ENCODE measurements around the gene DDAH1.
A peak's percentile ranks its signal among the peaks of the same experiment; 100 is the strongest.

The DDAH1 gene

DNA sequence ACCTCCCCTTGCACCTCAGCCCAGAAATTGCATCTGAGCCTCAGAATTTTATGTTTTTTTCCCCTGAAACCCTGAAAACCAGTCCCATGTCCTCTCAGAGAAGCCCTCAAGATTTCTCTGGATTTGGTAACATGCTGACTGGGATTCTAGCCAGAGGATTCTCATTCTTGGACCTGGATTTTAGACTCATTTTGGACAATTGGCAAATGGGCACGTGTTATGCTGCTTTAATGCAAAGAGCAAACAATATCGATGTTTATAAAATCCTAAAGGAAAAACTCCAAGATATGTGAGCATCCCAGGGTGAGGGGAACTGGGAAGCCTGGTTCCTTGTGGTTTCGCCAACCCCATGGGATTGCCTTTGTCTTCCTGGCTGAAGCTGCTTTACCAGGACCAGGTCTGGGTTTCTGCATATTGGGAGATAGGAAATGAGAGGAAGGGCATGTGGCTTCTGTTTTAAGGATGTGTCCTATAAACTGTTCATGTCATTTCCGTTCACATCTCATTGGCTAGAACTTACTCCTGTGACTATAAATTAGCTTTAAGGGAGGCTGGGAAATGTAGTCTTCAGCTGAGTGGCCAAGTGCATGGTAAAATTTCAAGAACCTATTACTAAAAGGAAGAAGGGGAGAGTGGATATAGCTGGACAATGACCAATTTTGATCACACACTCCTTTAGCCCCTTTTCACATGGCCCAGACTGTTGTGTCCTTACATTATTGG, 161.4 kb downstream of the DDAH1 start:
- no peak for DNase-seq (ENCODE audit: low spot score)

DNA sequence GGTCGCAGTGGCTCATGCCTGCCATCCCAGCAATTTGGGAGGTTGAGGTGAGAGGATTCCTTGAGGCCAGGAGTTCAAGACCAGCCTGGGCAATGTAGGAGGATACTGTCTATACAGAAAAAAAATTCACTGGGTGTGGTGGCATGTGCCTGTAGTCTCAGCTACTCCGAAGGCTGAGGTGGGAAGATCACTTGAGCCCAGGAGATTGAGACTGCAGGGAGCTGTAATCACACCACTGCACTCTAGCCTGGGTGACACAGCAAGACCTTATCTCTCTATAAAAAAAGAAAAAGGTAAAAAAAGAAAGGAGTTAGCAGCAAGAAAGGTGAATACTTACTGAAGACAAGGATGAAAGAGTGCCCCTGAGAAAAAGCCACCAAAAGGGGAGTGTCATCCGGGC, 164.8 kb downstream of the DDAH1 start:
- DNase-seq (ENCODE audit: low spot score), result no peak

DNA sequence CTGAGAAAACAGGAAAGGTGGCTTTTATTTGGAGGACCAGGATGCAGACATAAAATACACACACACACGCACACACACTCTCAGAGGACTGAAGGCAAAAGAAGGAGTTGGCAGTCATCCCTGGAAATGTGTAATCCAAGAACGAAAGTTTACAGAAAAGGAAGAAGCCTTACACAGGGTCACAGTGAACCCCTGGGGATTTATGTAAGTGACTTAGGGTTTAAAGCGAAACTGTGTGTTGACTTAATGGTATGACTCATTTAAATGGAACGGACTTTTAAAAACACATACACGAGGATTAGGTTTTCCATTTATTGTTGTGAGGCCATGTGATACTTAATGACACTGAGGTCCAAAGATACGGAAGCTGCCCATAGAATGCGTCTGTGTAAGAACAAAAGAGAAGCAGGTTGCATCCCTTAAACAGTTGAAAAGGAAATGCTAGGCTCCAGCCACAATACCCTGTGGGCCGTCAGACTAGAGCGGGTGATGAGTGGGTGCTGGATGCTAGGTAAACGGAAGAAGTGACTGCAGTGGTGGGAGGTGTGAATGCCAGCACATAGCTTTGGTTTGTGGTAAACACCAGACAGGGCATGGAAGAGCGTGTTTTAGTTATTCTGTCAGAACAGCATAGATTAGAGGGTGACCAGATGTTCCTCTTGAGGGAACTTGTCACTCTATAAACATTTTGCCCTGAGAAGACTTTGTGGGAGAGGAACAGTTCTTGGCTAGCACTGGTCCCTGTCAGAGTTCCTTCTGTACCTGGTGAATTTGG, 166.9 kb downstream of the DDAH1 start:
- DNase-seq (ENCODE audit: low spot score), result peak; percentile 41

DNA sequence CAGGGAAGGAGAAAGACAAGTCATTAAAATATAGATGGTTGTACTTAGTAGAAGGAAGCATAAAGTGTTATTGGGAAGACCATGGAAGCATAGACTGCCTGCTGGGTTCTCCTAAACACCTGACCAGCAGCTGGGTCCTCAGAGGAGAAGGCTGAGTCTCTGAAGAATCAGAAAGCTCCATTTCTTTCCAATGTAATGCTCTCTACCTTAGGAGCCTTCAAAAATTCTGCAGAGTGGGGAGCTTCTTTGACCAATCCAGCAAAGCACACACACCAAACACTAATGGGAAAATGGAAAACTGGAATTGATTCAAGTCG, 167.5 kb downstream of the DDAH1 start:
- no peak for DNase-seq (ENCODE audit: low spot score)

DNA sequence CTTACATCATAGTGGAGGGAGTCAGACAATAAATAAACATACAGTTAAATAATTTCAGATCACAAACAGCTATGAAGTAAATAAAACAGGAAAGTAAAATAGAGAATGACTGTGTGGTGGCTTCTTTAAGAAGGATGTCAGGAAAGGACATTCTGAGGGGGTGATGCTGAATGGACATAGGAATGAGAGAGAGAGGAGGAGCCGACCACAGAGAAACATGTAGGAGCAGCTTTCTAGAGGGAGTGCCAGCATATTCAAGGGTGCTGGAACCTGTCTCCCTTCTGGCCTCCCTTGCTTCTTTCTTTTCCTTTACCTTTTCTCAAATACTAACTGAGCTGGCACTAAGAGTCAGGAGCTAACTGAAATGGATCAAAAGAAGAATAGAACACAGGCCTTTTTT, 168.0 kb downstream of the DDAH1 start:
- no peak for DNase-seq (ENCODE audit: low spot score)

DNA sequence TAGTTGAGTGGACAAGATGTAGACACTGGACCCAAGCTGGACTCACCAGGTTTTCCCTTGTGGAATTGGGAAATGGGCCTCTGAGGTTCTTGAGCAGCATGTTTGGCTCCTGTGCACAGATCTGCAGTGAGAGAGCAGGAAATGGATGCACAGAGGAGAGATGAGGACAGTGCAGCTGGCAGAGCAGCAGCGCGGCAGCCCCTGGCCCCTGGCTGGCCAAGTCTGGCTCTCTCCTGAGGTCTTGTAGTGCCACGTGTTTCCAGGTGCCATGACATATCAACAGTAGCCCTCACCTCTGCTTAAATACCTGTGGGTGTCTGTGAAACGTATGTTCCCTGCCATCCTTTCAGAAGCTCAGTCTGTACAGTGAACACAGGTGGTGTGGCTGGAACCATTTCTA, 169.3 kb downstream of the DDAH1 start:
- DNase-seq (ENCODE audit: low spot score), result no peak

DNA sequence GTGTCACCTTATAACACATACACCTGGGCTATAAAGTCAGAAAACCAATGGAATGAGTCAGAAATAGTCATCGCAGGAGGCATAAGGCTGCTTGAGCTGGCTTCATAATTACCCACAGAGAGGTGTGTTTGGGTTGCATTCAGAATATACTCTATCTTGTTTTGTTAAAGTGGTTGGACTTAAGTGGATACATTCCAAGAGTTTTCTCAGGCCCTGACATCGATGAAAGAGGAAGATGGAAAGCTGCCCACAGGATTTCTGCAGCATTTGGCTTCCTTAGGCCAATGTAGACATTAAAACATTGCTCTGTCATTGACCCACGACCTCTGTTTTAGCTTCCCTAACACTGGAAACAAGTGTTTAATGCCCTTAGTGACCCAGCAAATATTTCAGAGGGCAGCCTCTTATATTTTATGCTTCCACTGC, 169.9 kb downstream of the DDAH1 start:
- DNase-seq (ENCODE audit: low spot score), result no peak

DNA sequence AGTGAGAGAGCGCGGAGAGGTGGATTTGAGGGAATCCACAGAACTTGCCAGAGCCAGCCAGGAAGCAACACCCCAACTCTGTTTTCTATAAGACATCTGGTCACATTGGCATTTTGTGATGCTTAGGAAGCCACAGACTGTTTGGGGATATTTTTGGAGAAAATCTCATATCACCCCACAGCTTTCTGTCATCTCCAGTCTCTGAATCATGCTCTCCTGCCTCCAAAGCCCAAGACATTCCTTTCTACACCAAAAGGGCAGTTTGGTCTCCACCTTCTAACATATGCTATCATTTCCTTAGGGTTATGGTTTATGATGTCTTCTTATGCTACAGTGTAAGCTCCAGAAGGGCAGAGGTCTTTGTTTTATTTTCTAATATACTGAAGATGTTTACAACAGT, 174.1 kb downstream of the DDAH1 start:
- DNase-seq (ENCODE audit: low spot score), result no peak

DNA sequence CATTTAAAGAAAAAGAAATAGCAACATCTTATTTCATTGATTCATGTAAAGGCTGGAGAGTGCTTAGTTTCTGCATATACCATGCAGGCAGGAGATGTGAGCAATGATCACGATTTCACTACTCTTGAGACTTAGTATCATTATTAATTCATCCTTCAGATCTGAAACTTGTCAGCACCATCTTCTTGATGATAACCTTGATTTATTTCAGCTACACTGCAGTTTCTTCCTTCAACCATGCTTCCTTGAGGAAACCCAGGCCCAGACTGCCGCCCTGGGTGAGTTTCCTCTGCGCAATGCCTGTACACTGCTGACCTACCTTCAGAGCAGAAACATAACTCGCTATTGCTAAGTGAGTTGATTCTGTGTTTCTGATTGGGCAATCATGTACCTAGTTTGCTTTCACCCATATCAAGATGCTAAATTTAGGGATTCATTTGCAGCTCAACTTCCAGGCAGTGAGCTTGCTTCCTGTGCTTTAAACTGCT, 175.1 kb downstream of the DDAH1 start:
- DNase-seq (ENCODE audit: low spot score), result no peak

DNA sequence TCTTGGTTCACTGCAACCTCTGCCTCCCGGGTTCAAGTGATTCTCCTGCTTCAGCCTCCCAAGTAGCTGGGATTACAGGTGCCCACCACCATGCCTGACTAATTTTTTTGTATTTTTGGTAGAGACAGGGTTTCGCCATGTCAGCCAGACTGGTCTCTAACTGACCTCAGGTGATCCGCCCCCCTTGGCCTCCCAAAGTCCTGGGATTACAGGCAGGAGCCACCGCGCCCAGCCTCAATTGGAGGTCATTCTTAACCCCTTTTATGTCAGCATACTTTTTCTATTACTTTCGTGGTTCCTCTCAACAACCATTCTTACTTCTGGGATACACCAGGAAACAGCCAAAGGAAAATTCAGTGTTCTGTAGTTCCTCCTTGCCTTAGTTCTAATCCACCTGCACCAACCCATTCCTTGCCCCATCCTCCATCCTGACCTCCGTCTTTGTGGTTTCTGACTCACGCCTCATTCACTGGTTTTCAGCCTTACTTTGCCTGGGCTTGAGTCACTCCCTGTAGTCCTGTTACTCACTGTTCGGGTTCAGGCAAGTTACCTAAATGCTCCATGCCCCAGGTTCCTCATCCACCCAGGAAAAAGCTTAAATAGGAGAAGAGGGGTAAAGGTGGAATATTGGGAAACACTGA, 175.6 kb downstream of the DDAH1 start:
- no peak for DNase-seq (ENCODE audit: low spot score)

DNA sequence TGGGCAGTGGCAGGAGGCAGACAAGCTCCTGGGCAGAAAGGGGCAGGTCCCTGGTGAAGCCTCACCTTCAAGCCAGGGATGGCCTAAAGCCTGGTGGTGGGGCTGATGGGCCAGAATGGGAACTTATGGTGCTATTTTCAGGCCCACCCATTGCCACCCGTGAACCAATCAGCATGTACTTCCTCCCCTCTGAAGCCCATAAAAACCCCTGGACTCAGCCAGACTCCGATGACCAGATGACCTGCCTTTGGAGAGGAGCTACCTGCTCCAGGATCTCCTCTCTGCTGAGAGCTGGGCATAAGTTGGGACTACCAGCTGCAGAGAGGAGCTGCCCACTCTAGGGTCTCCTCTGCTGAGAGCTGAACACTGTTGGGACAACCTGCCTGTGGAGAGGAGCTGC, 180.8 kb downstream of the DDAH1 start:
- no peak for DNase-seq (ENCODE audit: low spot score)

DNA sequence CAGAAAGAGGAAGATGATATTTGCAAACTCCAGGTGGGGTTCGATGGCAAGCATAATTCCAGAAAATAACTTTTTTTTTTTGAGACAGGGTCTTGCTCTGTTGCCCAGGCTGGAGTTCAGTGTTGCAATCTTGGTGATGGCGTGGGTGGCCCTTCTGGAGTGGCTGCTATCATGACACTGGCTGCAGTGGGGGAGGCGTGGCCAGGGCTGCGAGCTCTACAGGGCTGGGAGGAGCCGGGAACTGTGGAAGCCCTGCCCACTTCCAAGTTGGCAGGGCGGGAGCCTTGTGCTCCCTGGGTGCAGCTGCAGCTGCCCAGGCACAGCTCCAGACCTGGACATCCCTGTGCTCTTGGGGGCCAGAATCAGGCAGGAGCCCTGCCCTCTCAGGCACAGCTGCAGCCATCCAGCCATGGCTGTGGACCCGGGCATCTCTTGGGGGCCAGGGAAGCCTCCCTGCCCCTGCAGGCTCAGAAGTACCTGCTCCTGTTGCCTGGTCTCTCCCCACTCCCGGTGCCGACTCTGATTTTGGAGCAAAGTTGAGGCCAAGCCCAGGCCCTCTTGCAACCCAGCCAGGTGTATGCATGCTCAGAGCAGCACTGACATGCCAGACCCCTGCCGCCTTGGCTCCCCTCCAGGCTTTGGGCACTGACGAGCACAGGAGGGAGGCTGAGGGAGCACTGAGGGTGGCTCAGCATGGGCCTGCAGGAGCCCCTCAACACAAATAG, 181.3 kb downstream of the DDAH1 start:
- DNase-seq (ENCODE audit: low spot score), result no peak

DNA sequence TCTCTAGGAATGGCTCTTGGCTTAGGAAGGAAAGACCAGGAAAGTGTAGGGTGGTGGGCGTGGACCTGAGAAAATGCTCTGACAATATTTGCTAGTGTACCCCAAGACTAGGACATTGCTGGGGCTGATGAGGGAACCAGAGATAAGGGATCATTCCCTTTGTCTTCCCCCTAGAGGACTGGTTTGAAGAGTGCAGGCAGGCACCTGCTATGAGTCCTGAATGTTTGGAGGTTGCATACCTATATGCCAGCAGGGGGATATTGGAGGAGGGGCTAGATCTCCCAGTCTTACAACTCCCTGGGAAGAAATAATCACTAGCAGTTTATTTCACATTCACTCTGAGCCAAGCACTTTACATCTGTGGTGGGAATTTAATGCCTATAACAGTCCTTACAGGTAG, 182.5 kb downstream of the DDAH1 start:
- DNase-seq (ENCODE audit: low spot score), result peak; percentile 70

DNA sequence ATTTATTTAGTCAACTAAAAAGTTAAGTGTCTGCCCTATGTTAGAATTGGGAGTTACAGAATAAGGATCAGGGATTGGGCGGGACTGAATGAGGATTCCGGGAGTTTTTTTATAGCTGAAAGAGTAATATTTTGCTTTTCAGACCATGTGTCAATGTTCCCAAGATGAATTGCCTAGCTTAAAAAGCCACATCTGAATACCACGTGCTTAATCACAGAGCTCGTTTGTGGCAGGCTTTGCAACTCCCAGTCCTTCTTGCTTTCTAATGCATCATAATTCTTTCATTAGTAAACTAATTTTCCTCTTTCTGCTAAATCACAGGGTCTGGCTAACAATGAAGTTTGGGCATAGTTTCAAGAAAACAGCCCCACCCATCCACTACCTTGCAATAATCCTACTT, 184.3 kb downstream of the DDAH1 start:
- no peak for DNase-seq (ENCODE audit: low spot score)

DNA sequence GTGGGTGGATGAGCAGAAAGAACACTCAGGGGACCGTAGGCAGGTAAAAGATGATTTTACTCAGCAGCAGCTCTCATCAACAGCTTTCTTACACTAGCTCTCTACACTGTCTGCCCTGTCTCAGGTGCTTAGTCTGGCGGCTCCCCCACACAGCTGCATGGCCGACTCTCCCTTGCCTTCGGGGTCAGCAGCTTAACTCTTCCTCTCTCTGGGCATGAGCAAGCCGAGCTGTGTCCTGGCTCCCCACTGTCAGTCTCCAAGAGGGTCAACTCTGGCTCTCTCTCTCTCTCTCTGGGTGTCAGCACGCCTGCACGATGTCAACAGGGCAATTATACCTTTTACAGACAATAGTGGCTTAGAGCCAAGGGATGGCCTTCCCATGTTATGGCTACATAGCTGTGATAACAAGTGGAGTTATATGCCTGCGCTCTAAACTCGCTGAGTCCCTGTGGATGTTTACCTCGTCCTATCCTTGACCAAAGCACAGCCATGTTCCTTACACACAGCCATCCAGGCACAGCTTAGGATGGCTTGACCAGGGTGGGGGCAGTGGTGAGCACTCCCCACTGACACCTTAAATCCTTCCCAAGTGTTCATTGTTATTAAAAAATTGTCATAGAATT, 185.4 kb downstream of the DDAH1 start:
- no peak for DNase-seq (ENCODE audit: low spot score)

DNA sequence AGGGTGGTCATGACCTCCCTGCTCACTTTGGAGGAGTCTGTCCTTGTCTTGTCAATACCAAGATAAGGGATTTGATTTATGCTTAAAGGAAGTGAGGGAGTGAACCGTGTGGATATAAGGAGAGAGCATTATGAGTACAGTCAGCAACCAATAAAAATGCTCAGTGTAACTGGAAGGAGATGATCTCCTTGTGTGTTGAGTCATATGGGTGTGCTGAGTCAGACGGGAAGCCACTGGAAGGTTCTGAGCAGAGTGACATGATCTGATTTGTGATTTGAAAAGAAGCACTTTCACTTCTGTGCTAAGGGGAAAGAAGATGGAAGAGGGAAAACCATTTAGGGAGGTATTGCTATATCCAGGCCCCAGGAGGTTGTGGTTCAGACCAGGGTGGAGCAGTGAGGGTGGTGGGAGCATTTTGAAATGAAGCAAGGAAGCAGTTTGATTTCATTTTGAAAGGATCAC, 186.1 kb downstream of the DDAH1 start:
- no peak for DNase-seq (ENCODE audit: low spot score)

DNA sequence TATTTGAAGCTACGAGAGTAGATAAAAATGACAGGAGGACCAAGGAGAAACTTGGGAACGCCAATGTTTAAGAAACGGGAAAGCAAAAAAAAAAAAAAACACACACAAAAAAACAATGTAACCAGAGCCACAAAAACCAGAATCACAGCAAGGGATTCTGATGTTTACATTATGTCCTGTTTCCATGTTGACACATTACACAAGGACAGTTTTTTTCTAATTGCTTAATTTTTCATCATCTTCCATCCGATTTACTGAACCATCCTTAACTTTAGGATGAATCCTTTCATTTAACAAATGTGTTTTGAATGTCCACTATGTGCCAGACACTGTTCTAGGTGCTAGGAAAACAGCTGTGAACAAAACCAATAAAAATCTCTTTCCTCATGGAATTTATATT, 187.2 kb downstream of the DDAH1 start:
- DNase-seq (ENCODE audit: low spot score), result no peak

DNA sequence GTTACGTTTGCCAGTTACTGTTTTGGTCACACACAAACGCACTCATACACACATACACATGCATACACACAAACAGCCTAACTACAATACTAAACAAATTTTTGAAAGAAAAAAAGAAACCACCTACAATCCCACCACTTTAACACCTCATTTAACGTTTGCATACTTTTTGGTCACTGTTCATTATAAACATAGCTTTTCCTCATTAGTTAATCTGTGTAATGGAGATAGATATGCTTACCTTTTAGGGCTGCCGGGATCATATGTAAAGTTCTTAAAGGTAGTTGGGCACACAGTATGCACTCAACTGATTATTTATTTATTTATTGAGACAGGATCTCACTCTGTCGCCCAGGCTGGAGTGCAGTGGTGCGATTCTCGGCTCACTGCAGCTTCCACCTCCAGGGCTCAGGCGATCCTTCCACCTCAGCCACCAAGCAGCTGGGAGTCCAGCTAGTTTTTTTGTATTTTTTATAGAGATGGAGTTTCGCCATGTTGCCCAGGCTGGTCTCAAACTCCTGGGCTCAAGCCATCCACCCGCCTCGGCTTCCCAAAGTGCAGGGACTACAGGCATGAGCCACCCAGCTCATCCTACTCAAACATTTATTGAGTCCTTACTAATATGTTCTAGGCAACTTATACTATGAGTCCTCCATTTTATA, 187.8 kb downstream of the DDAH1 start:
- no peak for DNase-seq (ENCODE audit: low spot score)

DNA sequence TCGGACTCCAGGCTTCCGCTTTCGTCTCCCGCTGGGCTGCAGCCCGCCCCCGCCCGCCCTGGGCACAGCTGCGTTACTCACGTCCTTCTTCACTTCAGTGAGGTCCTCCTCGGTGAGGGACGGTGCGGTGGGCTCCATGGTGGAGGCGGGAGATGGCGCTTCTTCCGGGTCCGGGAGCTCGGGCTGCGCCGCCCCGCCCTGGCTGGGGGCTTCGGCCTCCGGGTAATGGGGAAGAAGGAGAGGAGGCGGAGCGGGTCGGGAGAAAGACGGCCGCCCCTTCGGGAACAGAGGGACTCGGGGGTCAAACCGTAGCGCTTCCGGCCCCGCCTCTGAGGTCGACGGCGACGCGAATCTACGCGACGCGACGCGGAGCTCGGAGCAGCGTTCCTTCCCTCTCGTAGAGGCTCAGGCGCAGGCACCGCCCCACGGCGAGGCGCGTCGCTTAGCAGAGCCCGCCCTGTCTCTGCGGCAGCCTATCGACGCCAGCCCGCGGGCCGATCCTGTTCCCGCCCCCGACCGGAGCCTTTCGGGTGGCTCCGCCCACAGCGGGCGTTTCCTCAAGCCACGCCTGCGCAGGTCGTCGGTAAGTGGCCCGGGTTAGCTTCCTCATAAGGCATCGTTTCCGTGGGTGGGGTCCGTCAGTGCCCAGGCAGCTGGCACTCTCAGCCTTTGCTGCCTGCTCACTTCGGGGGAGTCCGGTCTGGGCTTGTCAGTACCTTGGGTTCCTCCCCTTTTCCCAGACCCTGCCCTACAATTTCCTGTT, 188.6 kb downstream of the DDAH1 start, which contains the start of gene BCL10:
BCL10 (minus strand) TSS at position 418 of the 763 bp plus-strand sequence; CDS start at position 138, 280 bp downstream.
- DNase-seq (ENCODE audit: low spot score), result peak; percentile 96

DNA sequence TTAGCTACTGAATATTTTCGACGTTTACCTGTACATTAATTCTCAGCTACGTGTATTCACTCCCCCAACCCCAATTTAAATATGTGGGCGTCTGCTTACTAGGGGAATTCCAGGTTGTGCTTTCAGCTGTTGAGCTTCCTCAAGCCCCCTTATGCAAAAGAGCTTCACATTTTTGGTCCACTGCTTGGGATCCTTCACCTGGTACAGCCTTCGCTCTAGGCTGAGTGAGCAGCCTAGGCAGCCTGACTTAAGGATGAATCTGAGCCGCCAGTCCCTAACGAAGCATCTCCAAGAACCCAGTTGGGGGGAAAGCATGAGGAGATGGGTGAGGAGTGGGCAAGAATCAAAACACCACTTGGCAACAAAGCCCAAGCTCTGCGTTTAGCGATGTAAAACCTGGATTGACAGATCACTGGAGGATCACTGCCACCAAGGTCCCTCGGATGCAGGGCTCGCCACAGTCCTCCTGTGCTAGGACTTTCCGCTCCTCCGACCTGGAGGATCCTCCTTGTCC, 189.2 kb downstream of the DDAH1 start:
- DNase-seq (ENCODE audit: low spot score), result no peak

All from iPS-NIHi11 (cell line).